SU-DHL-6 (cell line): ENCODE results near the gene TTLL9.

Source experiments
- H2AFZ ChIP-seq: fragments of 200-600 bp; sonication (generic); 2 replicates; pipeline ENCODE4 v1.6.1; 2014; ENCODE audit warnings: low read depth, mild to moderate bottlenecking, moderate library complexity, mixed read lengths, antibody characterized with exemption, low read length; ENCODE audit not compliant: severe bottlenecking
- H3F3A ChIP-seq: fragments of 200-600 bp; shearing (Covaris generic); 2 replicates; pipeline ENCODE4 v1.6.0; 2016; ENCODE audit warnings: antibody characterized with exemption, mild to moderate bottlenecking; ENCODE audit not compliant: insufficient read depth
- H3K27ac ChIP-seq: fragments of 200-600 bp; sonication (generic); 2 replicates; pipeline ENCODE4 v1.5.1; 2016; ENCODE audit warnings: low read depth, mild to moderate bottlenecking, low read length, moderate library complexity, mixed read lengths
- H3K27me3 ChIP-seq: fragments of 200-600 bp; sonication (generic), shearing (Covaris generic); 2 replicates; pipeline ENCODE4 v1.6.0; 2014; ENCODE audit warnings: mild to moderate bottlenecking, low read length
- H3K36me3 ChIP-seq: fragments of 200-600 bp; sonication (generic); 2 replicates; pipeline ENCODE4 v1.6.1; 2014; ENCODE audit warnings: mild to moderate bottlenecking, low read length, mixed read lengths
- H3K4me2 ChIP-seq: fragments of 300-600, 200-600 bp; shearing (Covaris generic), sonication (generic); 2 replicates; pipeline ENCODE4 v1.6.0; 2014; ENCODE audit warnings: low read length, low read depth, mild to moderate bottlenecking; ENCODE audit not compliant: poor library complexity, severe bottlenecking
- H3K4me3 ChIP-seq: fragments of 200-600 bp; sonication (generic); 2 replicates; pipeline ENCODE4 v1.5.1; 2014; ENCODE audit warnings: antibody characterized with exemption, low read length, mild to moderate bottlenecking, mixed read lengths; ENCODE audit not compliant: insufficient read depth, poor library complexity, severe bottlenecking
- H3K79me2 ChIP-seq: fragments of 200-600 bp; sonication (generic); 2 replicates; pipeline ENCODE4 v1.6.1; 2014; ENCODE audit warnings: mild to moderate bottlenecking, low read length, moderate library complexity; ENCODE audit not compliant: insufficient read depth
- H3K9ac ChIP-seq: fragments of 200-600 bp; sonication (generic); 2 replicates; pipeline ENCODE4 v1.7.0; 2014; ENCODE audit warnings: mild to moderate bottlenecking, low read length
- H3K9me2 ChIP-seq: fragments of 200-600 bp; sonication (generic); replicated peaks from 2 replicates; pipeline ENCODE4 v1.6.1; 2014; ENCODE audit warnings: low read length; ENCODE audit not compliant: insufficient read depth
- H3K9me3 ChIP-seq: fragments of 200-600 bp; sonication (generic); 2 replicates; pipeline ENCODE4 v1.6.1; 2014; ENCODE audit warnings: low read length, mixed read lengths; ENCODE audit not compliant: insufficient read depth
- H4K20me1 ChIP-seq: fragments of 200-600 bp; sonication (generic); 2 replicates; pipeline ENCODE4 v1.6.1; 2014; ENCODE audit warnings: low read depth, mild to moderate bottlenecking, antibody characterized with exemption, low read length, moderate library complexity, mixed read lengths
- CTCF ChIP-seq: fragments of 200-600 bp; sonication (generic); IDR thresholded peaks from one replicate; pipeline ENCODE4 v1.5.1; 2017; ENCODE audit warnings: antibody characterized with exemption, mild to moderate bottlenecking, low read length, moderate library complexity; ENCODE audit not compliant: insufficient read depth, poor library complexity, severe bottlenecking
- EZH2phosphoT487 ChIP-seq: fragments of 200-600 bp; sonication (generic), shearing (Covaris generic); conservative IDR thresholded peaks from 2 replicates; pipeline ENCODE4 v1.6.1; 2018; ENCODE audit warnings: mild to moderate bottlenecking, antibody characterized with exemption, low read length, moderate library complexity, mixed read lengths

Gene TTLL9

DNA sequence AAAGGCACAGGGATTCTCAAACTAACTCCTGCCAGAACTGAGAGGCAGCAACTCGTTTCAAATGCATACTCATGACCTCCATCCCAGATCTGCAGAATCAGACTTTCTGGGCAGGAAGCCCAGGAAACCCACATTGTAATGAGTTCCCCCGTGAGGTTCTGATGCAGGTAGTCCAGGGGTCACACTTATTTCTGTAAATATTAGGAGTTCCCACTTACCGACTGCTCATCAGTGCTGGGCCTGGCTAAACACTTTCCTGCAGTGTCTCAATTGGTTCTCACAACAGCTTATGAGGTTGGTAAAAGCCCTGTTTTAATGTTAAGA, 11.7 kb upstream of the TTLL9 start:
- no peak overlapping the region for H2AFZ ChIP-seq
- H3K9me3 ChIP-seq = no peaks in the 10 kb centered on the region
- no peaks in the 10 kb centered on the region for H3F3A ChIP-seq
- no peak overlapping the region for H3K27ac ChIP-seq
- H3K36me3 ChIP-seq = no peaks in the 10 kb centered on the region
- no peaks in the 10 kb centered on the region for H3K27me3 ChIP-seq
- H3K4me2 ChIP-seq = no peak overlapping the region
- no peak for TF ChIP-seq EZH2phosphoT487
- no peak for TF ChIP-seq CTCF
- H3K9me2 ChIP-seq = no peaks in the 10 kb centered on the region
- no peak overlapping the region for H3K4me3 ChIP-seq
- H3K9ac ChIP-seq = no peak overlapping the region
- no peaks in the 10 kb centered on the region for H4K20me1 ChIP-seq
- no peaks in the 10 kb centered on the region for H3K79me2 ChIP-seq

DNA sequence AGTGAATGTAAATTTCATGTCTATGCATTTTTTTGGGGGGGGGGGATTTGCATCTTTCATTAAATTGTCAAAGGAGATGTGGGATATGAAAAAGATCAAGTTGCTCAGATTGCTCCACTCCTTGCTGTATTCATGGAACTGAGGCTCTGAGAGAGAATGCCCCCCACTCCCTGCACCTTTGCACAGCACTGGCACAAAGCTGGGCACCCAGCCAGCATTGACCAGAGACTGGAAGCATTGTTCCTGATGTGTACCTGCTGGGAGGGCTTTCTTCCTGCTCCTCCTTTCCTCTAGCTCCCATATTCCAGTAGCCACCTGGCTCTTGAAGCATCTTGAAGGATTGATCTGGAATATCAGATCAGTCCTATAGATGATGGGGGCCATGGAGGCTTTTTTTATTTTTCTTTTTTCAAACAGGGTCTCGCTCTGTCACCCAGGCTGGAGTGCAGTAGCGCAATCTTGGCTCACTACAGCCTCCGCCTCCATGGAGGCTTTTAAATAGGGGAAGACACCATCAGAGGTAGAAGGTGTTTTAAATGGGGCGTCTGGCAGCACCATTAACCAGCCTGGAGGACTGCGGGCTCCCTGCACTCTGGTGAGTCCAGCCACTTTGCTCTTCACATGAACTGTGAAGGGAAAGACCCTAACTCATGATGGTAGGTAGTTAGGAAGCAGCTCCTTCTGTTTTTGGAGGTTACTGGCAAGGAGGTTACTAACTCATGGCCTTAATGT, 11.0 kb upstream of the TTLL9 start:
- H3K9me3 ChIP-seq = no peaks in the 10 kb centered on the region
- H3K9ac ChIP-seq = no peak overlapping the region
- H3K36me3 ChIP-seq = no peaks in the 10 kb centered on the region
- H3K27ac ChIP-seq = no peak overlapping the region
- no peaks in the 10 kb centered on the region for H3K27me3 ChIP-seq
- H3K4me2 ChIP-seq = no peak overlapping the region
- H4K20me1 ChIP-seq = no peaks in the 10 kb centered on the region
- H3F3A ChIP-seq = no peaks in the 10 kb centered on the region
- no peaks in the 10 kb centered on the region for H3K9me2 ChIP-seq
- H2AFZ ChIP-seq = no peak overlapping the region
- H3K79me2 ChIP-seq = no peaks in the 10 kb centered on the region
- TF ChIP-seq CTCF = no peak
- no peak for TF ChIP-seq EZH2phosphoT487
- H3K4me3 ChIP-seq = no peak overlapping the region

DNA sequence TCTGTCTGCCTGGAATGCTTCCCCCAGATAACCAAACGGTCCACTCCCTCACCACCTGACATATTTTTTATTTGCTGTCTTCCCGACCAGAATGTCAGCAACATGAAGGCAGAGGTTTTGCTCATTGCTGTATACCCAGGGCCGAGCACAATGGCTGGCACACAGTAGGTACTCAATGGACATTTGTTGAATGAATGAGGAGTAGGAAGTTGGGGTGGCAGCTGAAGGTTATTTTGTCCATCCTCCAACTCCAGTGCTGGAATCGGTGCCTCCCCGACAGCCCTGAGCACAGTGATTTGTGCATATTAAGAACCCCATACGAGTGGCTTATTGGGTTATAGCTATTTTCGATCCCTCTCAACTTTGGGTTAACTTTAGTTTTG, 10.4 kb upstream of the TTLL9 start:
- Histone ChIP-seq H3K4me2 (no peak overlapping the region), H3K27me3 (no peaks in the 10 kb centered on the region), H2AFZ (no peak overlapping the region), H3F3A (no peaks in the 10 kb centered on the region), H3K9ac (no peak overlapping the region), H3K27ac (no peak overlapping the region), H3K36me3 (no peaks in the 10 kb centered on the region), H3K4me3 (no peak overlapping the region), H4K20me1 (no peaks in the 10 kb centered on the region), H3K9me2 (no peaks in the 10 kb centered on the region), H3K79me2 (no peaks in the 10 kb centered on the region), H3K9me3 (no peaks in the 10 kb centered on the region)
- TF ChIP-seq CTCF (no peak), EZH2phosphoT487 (no peak)
